Bronchial epithelial cell (primary cell): ENCODE results near the gene SNX9. TPM values are rescaled to one million over a fixed set of nuclear protein-coding genes. Genes with fewer than 3 reads are reported as not detected.

Experiments used
- DNase-seq: peaks from one replicate; pipeline ENCODE4 v3.0.0-alpha.2; 2010; ENCODE audit warnings: low read depth
- FAIRE-seq: peaks from 2 replicates; lab custom pipeline; 2011; peaks lifted over from hg19 to GRCh38; lab: Jason Lieb, UNC
- H3K27me3 ChIP-seq: 2 replicates; pipeline ENCODE4 v1.5.1; 2011; ENCODE audit warnings: low read length; ENCODE audit not compliant: control insufficient read depth, insufficient read depth
- H3K36me3 ChIP-seq: 2 replicates; pipeline ENCODE4 v1.5.1; 2011; ENCODE audit warnings: low read length; ENCODE audit not compliant: control insufficient read depth, insufficient read depth
- H3K4me3 ChIP-seq: 2 replicates; pipeline ENCODE4 v1.5.1; 2011; ENCODE audit warnings: mild to moderate bottlenecking, low read depth, low read length, control low read depth
- total RNA-seq: library from RNA; depleted of rRNA; stranded (reverse); fragments of >200 nt; gene quantifications from 2 replicates; pipeline ENCODE4 v1.2.1, GENCODE V29; 2014
- TF ChIP-seq, protein P1 (sequence below): IDR thresholded peaks from 2 replicates; pipeline ENCODE4 v1.5.1; 2011; ENCODE audit warnings: mild to moderate bottlenecking, moderate library complexity, low read length, control low read depth, inconsistent platforms; ENCODE audit not compliant: insufficient read depth, severe bottlenecking

Gene SNX9
- total RNA-seq, 1 donor from 2014 or later: 26.6 TPM

DNA sequence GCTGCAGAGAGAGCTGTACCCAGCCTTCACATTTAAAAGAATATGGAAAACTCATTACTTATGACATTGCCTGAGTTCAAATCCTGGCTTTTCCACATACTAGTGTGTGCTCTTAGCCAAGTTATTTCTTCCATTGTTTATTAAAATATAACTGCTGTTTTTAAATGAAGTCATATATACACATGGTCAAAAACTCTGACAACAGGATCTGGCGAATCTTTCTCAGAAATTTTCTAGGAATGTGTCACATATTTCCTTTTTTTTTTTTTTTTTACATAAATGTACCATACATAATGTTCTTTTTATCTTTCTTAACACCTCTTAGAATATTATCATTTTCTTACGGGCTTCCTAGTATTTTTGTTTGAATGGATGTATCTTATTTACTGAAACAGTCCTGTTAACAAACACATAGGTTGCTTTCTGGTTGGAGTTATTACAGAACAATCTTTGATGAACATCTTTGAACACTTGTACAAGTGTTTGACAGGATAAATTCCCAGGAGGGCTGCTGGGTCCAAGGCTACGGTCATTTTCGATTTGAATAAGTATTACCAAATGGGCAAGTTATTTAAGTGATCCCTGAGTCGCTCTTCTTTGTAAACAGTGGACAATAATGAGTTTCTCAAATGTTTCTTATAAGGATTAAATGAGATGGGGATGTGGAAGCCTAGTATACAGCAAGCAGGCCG is 1.6 kb upstream of the SNX9 start:
- Histone ChIP-seq H3K4me3 (no peak overlapping the region), H3K36me3 (no peaks in the 10 kb centered on the region), H3K27me3 (no peaks in the 10 kb centered on the region)
- FAIRE-seq (no peak), DNase-seq (no peak)
- TF ChIP-seq, protein P1, sequence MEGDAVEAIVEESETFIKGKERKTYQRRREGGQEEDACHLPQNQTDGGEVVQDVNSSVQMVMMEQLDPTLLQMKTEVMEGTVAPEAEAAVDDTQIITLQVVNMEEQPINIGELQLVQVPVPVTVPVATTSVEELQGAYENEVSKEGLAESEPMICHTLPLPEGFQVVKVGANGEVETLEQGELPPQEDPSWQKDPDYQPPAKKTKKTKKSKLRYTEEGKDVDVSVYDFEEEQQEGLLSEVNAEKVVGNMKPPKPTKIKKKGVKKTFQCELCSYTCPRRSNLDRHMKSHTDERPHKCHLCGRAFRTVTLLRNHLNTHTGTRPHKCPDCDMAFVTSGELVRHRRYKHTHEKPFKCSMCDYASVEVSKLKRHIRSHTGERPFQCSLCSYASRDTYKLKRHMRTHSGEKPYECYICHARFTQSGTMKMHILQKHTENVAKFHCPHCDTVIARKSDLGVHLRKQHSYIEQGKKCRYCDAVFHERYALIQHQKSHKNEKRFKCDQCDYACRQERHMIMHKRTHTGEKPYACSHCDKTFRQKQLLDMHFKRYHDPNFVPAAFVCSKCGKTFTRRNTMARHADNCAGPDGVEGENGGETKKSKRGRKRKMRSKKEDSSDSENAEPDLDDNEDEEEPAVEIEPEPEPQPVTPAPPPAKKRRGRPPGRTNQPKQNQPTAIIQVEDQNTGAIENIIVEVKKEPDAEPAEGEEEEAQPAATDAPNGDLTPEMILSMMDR: no peak

DNA sequence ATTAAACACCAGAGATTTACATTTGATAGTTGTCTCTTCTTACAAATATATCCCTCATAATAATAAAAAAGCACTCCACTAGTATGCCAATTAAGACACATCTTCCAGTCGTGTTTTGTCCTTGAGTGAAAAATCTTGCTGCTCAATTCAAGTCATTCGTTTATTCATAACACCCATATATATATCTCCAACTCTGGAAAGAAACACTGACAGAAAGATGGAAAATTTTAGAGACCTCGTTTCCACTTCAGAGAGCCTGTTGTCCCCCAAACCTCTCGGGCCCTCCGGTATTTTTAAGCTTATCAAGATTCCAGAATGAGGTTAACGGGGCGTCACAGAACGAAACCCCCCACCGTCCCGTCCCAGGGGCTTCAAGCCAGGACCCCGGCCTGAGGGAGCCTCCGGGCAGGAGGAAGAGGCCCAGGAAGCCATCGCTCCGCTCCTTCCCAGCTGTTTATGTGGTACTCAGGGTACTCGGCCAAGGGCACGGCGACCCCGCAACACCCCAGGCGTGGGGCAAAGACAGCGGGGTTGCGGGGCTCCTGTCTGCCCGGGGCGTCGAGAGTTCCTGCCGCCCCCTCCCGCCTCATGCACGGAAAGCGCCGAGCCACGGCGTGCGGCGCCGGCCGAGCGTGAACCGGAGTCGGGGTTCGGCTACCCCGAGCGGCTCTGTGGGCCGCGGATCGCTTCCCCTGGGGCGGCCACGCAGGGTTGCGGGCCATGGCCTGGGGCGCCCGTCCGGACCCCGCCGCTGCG is 623 bp upstream of the SNX9 start:
- Histone ChIP-seq H3K27me3 (no peaks in the 10 kb centered on the region), H3K36me3 (no peaks in the 10 kb centered on the region), H3K4me3 (peak overlapping the region; percentile 96)
- TF ChIP-seq, protein P1: no peak
- FAIRE-seq (no peak), DNase-seq (no peak)

DNA sequence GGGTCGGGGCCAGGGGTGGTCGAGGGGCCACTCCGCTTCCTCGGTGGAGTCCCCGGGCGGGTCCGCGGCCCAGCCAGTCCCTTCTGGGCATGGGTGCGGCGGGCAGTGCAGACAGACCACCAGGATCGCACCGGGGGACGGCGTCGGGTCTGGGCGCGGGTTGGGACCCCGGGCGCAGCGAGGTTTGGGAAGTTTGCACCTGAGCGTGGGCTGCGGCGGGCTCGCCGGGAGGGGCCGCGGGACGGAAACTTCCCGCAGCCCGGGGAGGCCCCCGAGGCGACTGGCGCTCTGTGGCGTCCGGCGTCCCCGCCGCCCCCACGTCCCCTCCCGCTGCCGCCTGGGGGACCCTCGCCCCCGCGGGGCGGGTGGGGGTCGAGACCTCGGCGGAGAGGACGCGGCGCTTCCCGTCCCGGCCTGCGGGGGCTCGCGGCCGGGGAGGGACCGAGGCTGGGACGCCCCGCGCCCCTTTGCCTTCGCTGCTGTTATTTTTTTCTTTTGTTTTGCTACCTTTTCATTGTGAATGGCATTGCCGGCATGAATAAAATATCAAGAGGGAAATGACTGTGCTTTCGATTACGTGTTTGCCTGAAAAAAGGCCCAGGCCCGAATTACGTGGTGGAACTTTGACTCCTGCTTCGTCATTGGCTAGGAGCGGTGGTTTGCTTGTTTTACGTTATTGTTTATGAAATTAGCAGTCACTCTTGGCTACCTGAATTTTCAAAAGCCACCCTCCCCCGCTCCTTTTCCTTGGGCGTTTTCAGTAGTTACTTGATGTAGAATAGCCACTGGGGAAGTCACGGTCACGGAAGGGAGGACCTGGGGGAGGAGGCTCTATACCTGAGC is 703 bp downstream of the SNX9 start:
- H3K27me3 ChIP-seq: no peaks in the 10 kb centered on the region
- no peaks in the 10 kb centered on the region for H3K36me3 ChIP-seq
- peak overlapping the region; percentile 96 for H3K4me3 ChIP-seq
- FAIRE-seq (no peak), DNase-seq (peak; percentile 87)
- TF ChIP-seq, protein P1: no peak

DNA sequence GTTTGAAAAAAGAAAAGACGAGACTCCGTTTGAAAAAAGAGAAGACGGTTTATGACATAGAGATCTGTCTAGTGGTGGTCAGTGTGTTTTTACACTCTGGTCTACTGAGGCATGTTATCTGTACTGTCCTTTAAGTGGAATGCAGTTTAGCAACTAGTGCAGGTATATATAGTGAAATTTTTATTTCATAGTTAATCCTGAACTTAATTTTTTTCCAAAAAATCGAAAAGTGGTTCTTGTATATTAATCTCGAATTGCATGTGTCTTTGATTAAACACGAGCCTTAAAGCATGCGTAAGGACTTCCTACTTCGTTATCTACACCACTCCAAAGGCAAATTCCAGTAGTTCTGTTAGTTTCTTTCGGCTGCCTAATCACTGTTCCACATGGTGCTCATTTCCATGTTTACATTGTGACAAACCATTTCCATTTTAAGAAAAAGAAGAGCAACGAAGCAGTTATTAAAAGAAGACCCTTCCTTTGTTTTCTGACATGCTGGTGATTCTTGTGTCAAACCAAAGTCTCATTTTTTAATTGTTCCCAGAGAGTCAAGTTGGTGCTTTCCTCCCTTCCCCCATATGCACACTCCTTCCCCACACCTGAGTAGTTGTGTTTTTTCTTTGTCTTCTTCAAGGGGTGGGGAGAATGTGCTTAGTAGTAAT is 2.3 kb downstream of the SNX9 start:
- Histone ChIP-seq H3K4me3 (no peak overlapping the region), H3K36me3 (no peaks in the 10 kb centered on the region), H3K27me3 (no peaks in the 10 kb centered on the region)
- FAIRE-seq (no peak), DNase-seq (no peak)
- TF ChIP-seq, protein P1: no peak

DNA sequence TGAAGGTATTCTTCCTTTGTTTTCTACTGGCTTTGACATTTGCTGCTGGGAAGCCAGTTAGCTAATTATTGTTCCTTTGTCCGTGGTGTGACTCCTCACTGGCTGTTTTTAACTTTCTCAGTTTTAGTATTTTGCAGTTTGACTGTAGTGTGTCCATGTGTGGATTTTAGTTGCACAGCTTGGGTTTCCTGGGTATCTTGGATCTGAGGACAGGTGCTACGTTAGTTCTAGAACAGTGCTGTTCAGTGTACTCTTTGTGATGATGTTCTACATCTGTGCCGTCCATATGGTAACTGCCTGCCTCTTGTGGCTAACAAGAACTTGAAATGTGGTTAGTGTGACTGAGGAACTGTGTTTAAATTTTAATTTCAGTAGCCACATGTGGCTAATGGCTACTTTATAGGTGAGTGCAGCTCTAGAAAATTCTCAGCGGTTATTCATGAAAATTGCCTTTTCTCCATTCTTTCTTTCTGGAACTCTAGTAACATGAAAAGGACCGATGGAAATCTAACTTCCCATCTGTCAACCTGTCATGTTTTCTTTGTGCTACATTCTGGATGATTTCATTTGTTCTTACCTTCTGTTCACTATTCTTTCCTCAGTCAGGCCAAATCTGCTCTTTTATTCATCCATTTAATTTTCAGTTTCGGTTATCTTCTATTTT is 7.4 kb downstream of the SNX9 start:
- TF ChIP-seq, protein P1: no peak
- FAIRE-seq (no peak), DNase-seq (no peak)
- H3K36me3 ChIP-seq: no peaks in the 10 kb centered on the region
- H3K4me3 ChIP-seq: no peak overlapping the region
- no peaks in the 10 kb centered on the region for H3K27me3 ChIP-seq
